KOPT-K1 (cell line): ENCODE results near the gene FAM43B.

ENCODE experiments used
- H3K27ac ChIP-seq: fragments of 200-600 bp; sonication (generic); 2 replicates; pipeline ENCODE4 v1.5.1; 2016; ENCODE audit warnings: antibody characterized with exemption, mild to moderate bottlenecking, low read depth, low read length; ENCODE audit not compliant: poor library complexity, severe bottlenecking
- H3K36me3 ChIP-seq: fragments of 200-600 bp; sonication (generic); 2 replicates; pipeline ENCODE4 v1.5.1; 2017; ENCODE audit warnings: antibody characterized with exemption, mild to moderate bottlenecking, low read length, moderate library complexity; ENCODE audit not compliant: insufficient read depth
- H3K9me3 ChIP-seq: fragments of 200-600 bp; sonication (generic); 2 replicates; pipeline ENCODE4 v1.5.1; 2017; ENCODE audit warnings: antibody characterized with exemption, low read length, mild to moderate bottlenecking; ENCODE audit not compliant: insufficient read depth, poor library complexity, severe bottlenecking

The FAM43B gene

GRCh38 chr1:20534659-20535417, 17.5 kb upstream of the FAM43B start:
- Histone ChIP-seq H3K9me3 (no peaks in the 10 kb centered on the region), H3K27ac (no peak overlapping the region), H3K36me3 (no peaks in the 10 kb centered on the region)

DNA sequence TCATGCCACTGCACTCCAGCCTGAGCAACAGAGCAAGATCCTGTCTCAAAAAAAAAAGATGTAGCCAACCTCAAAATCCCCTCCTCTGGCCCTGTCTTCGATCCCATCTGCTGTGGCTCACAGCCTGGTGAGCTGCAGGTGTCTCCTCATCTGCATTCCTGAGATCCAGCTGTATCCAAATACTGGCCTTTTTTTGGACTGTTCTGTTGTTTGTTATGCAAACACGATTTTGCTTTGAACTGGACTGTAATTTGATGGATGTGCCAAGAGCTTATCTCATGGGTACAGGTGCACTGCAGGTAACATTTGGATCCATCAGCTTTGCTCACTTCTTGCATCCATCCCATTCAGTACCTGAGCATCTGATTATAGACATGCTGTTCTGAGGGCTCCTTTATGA, 14.1 kb upstream of the FAM43B start:
- Histone ChIP-seq H3K36me3 (no peaks in the 10 kb centered on the region), H3K27ac (no peak overlapping the region)

GRCh38 chr1:20538760-20539551, 13.4 kb upstream of the FAM43B start:
- Histone ChIP-seq H3K27ac (no peak overlapping the region), H3K9me3 (no peaks in the 10 kb centered on the region), H3K36me3 (no peaks in the 10 kb centered on the region)

More for the DNA sequence above, 14.1 kb upstream of the FAM43B start:
- no peaks in the 10 kb centered on the region for H3K9me3 ChIP-seq

- no peaks in the 10 kb centered on the region for H3K36me3 ChIP-seq
- no peaks in the 10 kb centered on the region for H3K9me3 ChIP-seq
- H3K27ac ChIP-seq: no peak overlapping the region
Measured at GRCh38 chr1:20540281-20540680, 12.1 kb upstream of the FAM43B start.

GRCh38 chr1:20546637-20547036, 5.7 kb upstream of the FAM43B start:
- no peaks in the 10 kb centered on the region for H3K9me3 ChIP-seq
- H3K27ac ChIP-seq: no peak overlapping the region
- no peaks in the 10 kb centered on the region for H3K36me3 ChIP-seq

GRCh38 chr1:20551161-20551560, 1.2 kb upstream of the FAM43B start:
- Histone ChIP-seq H3K36me3 (no peaks in the 10 kb centered on the region), H3K9me3 (no peaks in the 10 kb centered on the region), H3K27ac (no peak overlapping the region)

DNA sequence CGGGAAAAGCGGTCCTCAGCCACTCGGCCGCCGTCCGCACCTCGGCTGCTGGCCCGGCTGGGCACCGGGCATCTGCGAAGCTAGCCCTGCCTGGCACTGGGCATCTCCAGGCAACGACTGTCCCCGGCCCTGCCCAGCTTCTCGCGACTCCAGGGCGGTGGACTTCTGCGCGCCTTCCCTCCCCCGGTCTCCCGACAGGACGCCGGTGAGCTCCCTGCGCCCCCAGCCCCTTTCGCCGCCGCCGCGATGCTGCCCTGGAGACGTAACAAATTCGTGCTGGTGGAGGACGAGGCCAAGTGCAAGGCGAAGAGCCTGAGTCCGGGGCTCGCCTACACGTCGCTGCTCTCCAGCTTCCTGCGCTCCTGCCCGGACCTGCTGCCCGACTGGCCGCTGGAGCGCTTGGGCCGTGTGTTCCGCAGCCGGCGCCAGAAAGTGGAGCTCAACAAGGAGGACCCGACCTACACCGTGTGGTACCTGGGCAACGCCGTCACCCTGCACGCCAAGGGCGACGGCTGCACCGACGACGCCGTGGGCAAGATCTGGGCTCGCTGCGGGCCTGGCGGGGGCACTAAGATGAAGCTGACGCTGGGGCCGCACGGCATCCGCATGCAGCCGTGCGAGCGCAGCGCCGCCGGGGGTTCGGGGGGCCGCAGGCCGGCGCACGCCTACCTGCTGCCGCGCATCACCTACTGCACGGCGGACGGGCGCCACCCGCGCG, 514 bp downstream of the FAM43B start:
- H3K9me3 ChIP-seq: no peaks in the 10 kb centered on the region
- H3K27ac ChIP-seq: no peak overlapping the region
- no peaks in the 10 kb centered on the region for H3K36me3 ChIP-seq

DNA sequence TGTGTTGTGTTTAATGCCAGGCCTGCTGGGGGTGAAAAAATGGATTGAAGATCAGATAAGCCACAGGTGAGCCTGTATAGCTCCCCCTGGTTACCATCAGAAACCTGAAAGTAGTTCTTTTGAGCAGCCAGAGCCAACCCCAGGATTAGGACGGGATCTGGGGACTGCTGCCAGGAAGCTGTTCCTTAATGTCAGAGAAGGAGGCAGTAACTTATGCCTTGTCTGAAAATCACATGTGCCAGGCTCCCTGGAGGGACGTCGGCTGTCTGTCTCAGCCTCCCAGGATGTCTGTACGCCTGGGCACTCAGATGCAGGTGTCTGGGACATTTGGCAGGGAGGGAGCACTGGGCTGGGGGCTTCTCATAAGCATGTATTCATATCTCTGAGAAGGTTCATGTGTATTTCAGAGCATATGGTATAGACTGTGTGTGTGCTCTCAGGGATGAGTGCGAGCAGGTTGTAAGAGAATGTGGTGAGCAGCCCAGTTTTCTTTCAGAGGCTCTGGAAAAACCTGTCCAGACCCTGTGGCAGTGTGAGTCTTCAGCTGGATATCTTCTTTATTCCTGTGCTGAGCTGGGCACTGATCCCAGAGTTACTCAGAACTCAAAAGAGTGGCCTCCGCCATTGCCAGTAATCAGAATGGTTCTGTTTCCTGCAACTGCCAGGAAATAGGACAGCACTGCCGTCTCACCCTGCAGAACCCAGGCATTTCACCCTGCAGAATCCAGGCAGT, 2.8 kb downstream of the FAM43B start:
- Histone ChIP-seq H3K9me3 (no peaks in the 10 kb centered on the region), H3K27ac (no peak overlapping the region), H3K36me3 (no peaks in the 10 kb centered on the region)

DNA sequence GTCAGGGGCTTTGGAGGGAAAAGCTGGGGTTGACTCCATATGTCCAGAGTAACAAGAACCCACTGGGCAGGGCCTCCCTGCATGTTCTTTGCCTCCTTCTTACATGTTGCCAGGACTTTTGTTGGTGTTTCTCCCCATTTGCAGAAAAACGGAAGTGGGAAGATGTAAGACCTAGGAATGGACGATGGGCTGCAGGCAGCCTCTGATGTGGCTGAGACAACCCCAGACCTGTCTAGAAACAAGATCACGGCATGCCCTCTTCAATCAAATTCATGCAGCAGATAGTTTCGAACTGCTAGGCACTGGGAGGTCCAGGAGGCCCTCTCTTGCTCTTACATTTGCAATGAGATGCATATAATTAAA, 3.4 kb downstream of the FAM43B start:
- H3K9me3 ChIP-seq: no peaks in the 10 kb centered on the region
- no peaks in the 10 kb centered on the region for H3K36me3 ChIP-seq
- H3K27ac ChIP-seq: no peak overlapping the region

DNA sequence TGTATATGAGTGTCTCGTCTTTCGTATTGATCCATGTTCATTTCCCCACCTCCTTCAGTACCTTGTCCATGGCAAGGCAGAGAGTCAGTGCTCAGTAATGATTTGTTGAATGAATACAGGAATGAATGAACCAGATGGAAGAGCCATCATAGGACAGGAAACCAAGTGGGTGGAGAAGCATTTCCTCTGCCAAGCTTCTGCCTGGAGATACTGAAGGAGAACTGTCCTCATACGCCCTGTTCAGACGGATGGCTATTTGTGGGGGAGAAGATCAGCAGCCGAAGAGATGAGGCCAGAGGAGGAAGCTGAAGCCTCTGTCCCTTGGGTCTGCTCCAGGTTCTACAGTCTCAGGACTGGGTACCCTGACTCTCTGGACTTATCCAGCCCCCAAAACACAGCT, 5.8 kb downstream of the FAM43B start:
- no peaks in the 10 kb centered on the region for H3K9me3 ChIP-seq
- no peak overlapping the region for H3K27ac ChIP-seq
- no peaks in the 10 kb centered on the region for H3K36me3 ChIP-seq

DNA sequence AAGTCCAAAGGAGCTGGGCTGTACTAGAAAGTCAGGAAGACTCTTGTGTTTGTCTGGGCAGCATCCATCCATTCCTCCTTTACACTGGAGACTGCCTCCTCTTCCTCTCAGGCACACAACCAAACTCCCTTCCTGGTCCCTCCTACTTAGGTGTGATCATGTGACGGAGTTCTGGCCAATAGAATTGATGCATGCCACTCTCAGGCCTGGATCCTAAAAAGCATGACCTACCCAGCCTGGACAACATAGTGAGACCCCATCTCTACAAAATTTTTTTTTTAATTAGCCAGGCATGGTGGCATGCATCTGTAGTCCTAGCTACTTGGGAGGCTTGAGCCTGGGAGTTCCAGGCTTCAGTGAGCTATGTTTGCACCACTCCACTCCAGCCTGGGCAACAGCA, 8.6 kb downstream of the FAM43B start:
- Histone ChIP-seq H3K36me3 (no peaks in the 10 kb centered on the region), H3K27ac (no peak overlapping the region), H3K9me3 (no peaks in the 10 kb centered on the region)

DNA sequence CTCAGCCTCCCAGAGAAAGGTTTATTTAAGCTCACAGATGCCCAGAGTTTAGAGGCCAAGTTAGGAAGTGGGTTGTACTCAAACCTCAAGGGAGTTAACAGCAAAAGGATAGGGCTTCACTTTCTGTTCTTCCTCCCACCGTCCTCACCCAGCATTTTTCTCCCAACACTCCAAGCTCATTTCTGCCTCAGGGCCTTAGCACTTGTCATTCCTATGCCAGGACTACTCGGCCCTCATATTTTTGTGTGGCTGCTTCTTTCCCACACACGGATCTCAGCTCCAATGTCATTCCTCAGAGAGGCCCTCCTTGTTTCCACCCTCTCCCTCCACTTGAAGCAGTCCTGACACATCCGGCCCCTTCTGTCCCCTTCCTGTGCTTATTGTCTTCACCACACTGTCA, 12.9 kb downstream of the FAM43B start:
- no peaks in the 10 kb centered on the region for H3K36me3 ChIP-seq
- no peak overlapping the region for H3K27ac ChIP-seq
- H3K9me3 ChIP-seq: no peaks in the 10 kb centered on the region

DNA sequence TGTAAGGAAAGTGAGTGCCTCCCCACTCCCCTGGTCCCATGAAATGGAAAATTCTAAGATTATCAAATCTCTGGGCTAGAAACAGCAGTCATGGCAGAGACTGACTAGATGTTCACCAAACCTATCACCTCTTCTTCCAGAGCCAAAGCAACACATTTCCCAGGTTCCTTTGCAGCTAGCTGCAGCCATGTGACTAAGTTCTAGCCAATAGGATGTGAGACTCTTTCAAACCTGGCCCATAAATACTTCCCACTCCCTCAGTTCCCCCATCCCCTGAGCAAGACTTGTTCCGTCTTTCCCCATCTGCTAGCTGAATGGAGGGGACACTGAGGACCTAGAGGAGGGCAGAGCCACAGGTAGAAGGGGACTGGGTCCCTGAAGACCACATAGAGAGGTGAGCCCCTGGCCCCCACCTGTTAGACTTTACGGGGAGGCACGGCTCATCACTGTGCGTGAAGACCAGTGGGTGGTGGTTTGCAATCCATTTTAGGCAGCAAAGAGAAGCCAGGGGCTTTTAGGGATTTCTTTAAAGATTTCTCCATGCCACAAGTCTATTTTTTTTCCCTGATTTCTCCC, 17.2 kb downstream of the FAM43B start:
- Histone ChIP-seq H3K9me3 (peaks cover 4% of the 10 kb centered on the region), H3K36me3 (no peaks in the 10 kb centered on the region), H3K27ac (no peak overlapping the region)

GRCh38 chr1:20571427-20571826, 19.1 kb downstream of the FAM43B start:
- peaks cover 4% of the 10 kb centered on the region for H3K9me3 ChIP-seq
- no peaks in the 10 kb centered on the region for H3K36me3 ChIP-seq
- H3K27ac ChIP-seq: no peak overlapping the region
